SH-SY5Y (cell line): ENCODE data around the gene SPATA46.

ENCODE experiments used
- GATA2 ChIP-seq: IDR thresholded peaks from 2 replicates; pipeline ENCODE4 v1.6.1; 2011; ENCODE audit warnings: mild to moderate bottlenecking, low read depth, low read length
- GATA3 ChIP-seq: IDR thresholded peaks from 2 replicates; pipeline ENCODE4 v1.6.1; 2011; ENCODE audit warnings: low read depth, mild to moderate bottlenecking, low read length, moderate library complexity

DNA sequence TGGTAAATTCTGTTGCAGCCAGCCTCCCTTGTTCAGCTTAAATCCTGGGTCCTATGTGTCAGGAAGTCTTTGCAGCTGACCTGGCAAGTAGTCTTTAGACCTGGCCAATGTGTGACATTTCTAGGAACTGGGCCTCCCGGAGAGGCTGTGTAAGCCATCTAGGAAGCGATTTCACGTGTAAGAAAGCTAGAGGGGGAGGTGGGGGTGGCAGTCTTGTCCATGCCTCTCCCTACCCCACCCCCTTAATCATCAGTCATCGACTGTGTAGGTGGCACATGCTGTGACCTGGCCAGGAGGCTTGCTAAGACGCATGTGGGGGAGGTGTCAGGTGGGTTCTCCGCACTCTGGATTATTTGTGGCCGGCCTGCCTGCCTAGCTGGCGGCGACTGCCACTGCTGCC is 13.3 kb upstream of the SPATA46 start:
- TF ChIP-seq GATA2 (no peak), GATA3 (no peak)
